GM21447 (cell line): ENCODE measurements around the gene LMO1.

ENCODE experiments used
- ATAC-seq: cut with Tn5 transposase; IDR thresholded peaks from one replicate; pipeline ENCODE4 v1.9.1; 2021; ENCODE audit not compliant: unreplicated experiment

Gene LMO1

GRCh38 chr11:8288824-8289491 is 25.3 kb upstream of the LMO1 start:
- ATAC-seq: no peak

DNA sequence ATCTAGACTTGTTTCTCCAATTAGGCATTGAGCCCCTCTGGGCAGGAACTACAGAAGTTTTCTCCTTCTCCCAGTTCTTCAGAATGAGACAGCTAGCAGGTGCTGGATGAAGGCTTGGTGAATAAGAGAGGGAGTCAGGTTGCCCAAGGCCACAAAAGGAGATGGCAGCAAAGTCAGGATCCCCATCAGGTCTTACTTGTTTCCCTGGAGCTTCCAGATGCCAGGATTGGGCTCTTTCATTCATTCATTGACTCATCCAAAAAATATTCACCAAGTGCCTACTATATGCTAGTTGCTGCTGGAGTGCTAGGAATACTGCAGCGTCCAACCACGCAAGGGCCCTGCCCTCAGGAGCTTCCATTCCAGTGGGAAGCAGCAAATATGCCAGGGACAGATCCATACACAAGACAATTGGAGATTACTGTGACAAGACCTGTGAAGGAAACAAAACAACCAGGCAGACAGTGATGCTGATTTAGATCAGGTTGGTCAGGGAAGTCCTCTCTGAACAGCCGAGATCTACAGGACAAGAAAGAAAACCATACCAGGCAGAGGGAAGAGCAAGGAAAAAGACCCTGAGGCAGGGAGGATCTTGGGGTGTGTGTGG is 24.6 kb upstream of the LMO1 start:
- no peak for ATAC-seq

DNA sequence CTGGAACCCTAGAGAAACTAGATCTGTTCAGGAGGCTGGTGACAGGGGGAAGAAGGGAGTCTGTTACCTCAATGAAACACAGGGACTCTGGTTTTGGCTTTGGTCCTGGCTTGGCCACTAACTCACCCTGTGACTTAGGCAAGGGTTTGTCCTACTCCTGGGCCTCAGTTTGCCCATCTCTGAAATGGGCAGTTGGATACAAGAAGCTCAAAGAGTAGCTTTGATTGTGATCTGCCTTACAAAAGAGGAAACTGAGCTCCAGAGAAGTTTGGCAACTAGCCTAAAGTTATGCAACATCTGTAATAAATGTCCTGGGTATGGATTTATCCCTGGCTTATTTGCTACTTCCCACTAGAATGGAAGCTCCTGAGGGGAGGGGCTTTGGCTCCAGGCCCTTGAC is 24.0 kb upstream of the LMO1 start:
- no peak for ATAC-seq

- ATAC-seq: no peak
These were observed 23.6 kb upstream of the LMO1 start for GRCh38 chr11:8287297-8287696.

GRCh38 chr11:8286886-8287285 is 23.2 kb upstream of the LMO1 start:
- no peak for ATAC-seq

- no peak for ATAC-seq
These were observed 22.1 kb upstream of the LMO1 start for GRCh38 chr11:8285796-8286195.

DNA sequence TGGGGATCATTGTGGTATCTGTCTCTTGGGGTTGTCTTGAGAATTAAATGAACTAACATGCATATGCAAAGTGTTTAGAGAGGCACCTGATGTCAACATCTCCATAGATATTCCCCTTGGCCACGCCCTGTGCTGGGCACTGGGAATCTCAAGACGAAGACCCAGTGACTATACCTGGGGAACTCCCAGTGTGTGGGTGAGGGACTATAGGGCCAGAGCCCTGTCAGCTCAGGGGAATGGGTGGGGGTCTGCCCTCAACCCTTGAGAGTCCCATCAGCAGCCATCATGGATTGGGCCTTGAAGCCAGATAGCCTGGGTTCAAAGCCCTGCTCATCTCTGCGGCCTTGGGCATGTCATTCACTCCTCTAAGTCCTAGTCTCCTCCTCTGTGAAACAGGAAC is 21.6 kb upstream of the LMO1 start:
- no peak for ATAC-seq

GRCh38 chr11:8283465-8284230 is 20.0 kb upstream of the LMO1 start:
- no peak for ATAC-seq

GRCh38 chr11:8283100-8283464 is 19.4 kb upstream of the LMO1 start:
- ATAC-seq: no peak

DNA sequence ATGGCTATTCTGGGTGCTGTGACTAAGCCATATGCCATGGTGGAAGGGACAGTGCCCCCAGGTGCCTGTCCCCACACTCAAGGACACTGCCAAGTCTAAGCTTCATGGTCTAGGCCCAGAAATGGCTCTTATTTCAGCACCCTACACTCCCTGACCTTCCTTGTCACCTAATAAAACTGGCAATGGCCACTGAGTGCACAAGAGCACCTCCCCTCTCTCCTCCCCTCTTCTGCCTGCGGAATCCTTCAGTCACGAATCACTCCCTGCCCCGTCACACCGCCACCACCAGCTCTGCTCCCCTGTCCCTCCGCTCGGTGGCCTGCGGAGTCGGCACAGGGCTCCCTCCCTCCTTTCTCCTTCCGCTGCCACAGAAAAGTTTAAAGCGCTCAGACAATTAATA is 19.0 kb upstream of the LMO1 start:
- ATAC-seq: no peak

DNA sequence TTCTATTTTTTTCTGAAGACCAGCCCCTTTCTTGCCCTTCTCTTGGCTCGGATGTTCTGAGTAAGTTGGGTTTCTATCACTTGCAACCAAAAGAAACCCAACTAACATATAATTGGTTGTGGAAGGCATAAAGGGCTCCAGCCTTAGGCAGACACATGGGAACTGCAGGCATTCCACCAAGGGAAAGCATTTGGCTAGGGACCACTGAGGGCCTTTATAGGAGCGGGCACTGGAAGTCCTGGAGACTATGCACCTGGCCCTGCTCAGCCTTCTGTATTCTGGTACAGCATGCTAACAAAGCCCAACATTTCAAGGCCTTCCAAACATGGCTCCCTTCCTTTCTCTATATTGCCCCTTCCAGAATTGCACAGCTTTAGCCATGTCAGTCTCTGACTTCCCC is 17.6 kb upstream of the LMO1 start:
- ATAC-seq: no peak

GRCh38 chr11:8277691-8278090 is 14.0 kb upstream of the LMO1 start:
- no peak for ATAC-seq

- no peak for ATAC-seq
These were observed 12.8 kb upstream of the LMO1 start for GRCh38 chr11:8276528-8276927.

DNA sequence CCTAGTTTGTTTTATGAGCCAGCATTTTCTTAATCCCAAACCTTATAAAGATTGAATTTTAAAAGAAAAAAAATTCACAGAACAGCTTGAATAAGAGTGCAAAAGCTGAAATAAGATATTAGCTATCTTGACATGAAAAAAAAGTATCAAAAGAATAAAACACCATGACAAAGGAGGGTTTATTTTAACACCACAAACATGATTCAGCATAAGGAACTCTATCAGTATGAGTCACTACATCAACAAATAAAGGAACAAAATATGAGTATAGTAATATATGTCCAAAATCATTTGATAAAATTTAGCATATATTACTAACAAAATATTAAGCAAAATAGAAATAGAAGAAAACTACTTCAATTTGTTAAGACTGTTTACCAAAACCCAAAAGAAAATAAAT is 9.6 kb upstream of the LMO1 start:
- no peak for ATAC-seq

- no peak for ATAC-seq
These were observed 7.6 kb upstream of the LMO1 start for GRCh38 chr11:8271106-8271886.

DNA sequence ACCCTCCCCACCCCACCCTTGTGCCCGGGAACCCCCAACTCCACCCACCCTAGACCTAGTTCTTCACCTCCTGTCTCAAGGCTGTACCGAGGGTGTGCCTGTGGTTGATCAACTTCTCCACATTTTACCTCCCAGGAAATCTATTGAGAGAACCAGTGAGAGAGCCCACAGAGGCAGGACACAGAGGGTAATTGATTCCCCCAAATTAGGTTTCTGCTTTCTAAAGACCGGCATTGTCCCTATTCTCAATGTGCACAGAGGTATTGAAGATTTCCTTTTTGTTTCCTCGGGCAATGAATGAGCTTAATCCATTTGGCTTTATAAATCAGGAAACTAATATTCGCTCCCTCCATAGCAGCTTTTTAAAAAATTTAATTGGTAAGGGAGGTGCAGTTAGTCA is 6.0 kb upstream of the LMO1 start:
- ATAC-seq: no peak

DNA sequence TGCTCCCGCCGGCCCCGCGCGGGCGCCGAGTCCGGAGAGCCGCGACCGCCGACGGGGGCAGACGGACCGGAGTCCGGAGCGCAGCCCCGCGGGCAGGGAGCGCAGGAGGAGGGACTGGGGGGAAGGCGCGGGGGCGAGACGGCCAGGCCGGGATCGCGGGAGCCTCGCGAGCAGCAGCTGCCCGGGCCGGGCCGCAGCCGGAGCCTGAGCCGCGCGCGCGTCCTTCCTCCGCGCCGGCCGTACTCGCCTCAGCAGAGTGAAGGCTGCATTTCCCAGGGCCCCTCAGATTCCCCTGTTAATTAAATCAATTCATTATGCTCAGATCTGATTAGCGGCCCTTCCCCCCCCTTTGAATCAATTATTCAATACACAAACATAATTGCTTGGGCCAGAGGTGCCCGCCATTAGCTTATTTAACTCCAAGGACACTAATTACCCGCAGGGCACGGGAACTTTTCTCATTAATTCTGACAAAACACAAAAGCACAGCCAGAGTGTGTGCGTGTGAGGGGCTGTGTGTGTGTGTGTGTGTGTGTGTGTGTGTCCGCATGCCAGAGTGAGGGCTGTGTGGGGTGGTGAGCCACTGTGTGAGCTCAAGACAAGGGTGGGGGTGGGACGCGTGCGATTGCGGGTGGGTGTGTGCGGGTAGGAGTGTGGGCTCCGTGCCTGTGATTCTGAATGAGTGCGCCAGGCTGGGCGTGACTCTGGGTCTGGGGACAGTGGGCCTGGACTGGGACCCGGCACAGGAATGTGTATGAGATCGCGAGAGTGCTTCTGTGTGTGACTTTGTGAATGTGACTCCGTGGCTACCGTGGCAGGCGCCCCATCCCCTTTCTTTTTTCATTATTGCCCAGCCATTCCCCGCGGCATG is 5.1 kb upstream of the LMO1 start:
- no peak for ATAC-seq

DNA sequence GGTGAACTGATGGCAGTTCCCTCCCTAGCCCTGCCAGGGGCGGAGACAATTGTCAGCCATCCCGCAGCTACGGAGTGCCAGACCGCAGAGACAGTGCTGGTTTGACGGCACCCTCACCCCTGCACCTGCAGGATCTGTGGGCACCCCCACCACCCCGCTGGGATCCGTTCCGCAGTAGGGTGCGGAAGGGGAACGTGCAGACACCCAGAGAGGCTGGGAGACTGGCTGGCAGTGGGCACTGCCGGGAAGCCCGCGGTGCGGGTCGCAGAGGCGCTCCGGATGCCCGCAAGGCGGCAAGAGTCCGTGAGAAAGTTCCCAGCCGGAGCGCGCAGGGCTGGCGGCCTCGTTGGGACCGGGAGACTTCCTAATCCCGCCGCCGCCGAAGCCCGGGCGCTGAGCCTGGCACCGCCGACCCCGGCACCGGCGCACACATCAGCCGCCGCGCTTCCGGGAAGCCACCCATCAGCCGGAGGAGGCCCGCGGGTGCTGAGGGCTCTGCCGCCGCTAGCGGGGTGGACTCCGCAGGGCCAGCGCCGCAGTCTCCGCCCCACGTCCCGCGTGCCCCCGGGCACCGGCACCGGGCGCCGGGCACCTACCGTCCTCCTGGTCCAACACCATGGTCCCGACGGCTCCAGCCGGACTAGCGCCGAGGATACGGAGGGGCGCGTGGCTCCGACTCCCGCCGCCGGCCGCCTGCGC is 4.3 kb upstream of the LMO1 start:
- no peak for ATAC-seq

- ATAC-seq: no peak
These were observed 3.6 kb upstream of the LMO1 start for GRCh38 chr11:8267280-8267679.
